SK-N-SH (cell line): Measurements from ENCODE around the gene PIN1. TPM values are rescaled to one million over a fixed set of nuclear protein-coding genes. Genes with fewer than 3 reads are reported as not detected.

Experiments used
- CTCF ChIA-PET: fragments of 300-600, 350-600 bp; formaldehyde crosslinking; extraction: SDS; loops from one replicate; lab custom pipeline; 2021; lab: Yijun Ruan, JAX
- POLR2A ChIA-PET: fragments of 350-600 bp; sonication (Branson Sonifier 250); formaldehyde crosslinking; extraction: SDS; loops from one replicate; lab custom pipeline; 2020; ENCODE audit warnings: antibody characterized with exemption, inconsistent platforms; lab: Yijun Ruan, JAX
- DNase-seq: peaks from one replicate; pipeline ENCODE4 v3.0.0; 2012
- H2AFZ ChIP-seq: fragments of 200-600 bp; sonication (generic); 2 replicates; pipeline ENCODE4 v1.8.1; 2016; ENCODE audit warnings: antibody characterized with exemption, mild to moderate bottlenecking, low read depth
- H3F3A ChIP-seq: fragments of 200-600 bp; sonication (generic); replicated peaks from 2 replicates; pipeline ENCODE3; 2016; ENCODE audit warnings: antibody characterized with exemption, mild to moderate bottlenecking; ENCODE audit not compliant: insufficient read depth
- H3K27ac ChIP-seq, 2 experiments: fragments of 200-500 bp in 1 of 2; fragments of 200-600 bp in 1 of 2; sonication (Bioruptor generic) in 1 of 2; sonication (generic), shearing (Covaris generic) in 1 of 2; 2 replicates each; pipeline versions ENCODE4 v1.5.1 to v1.6.1; 2014 to 2016; ENCODE audit warnings: low read depth in 2 of 2, inconsistent platforms in 1 of 2, low read length in 1 of 2, mild to moderate bottlenecking in 1 of 2, mixed read lengths in 1 of 2
- H3K27me3 ChIP-seq: fragments of 200-600 bp; sonication (generic), shearing (Covaris generic); 2 replicates; pipeline ENCODE4 v1.6.1; 2016; ENCODE audit warnings: mixed run types; ENCODE audit not compliant: insufficient read depth
- H3K36me3 ChIP-seq, 2 experiments: fragments of 200-500 bp in 1 of 2; fragments of 200-600 bp in 1 of 2; sonication (Bioruptor generic) in 1 of 2; sonication (generic) in 1 of 2; replicated peaks in 1 of 2; 2 replicates each; pipeline versions ENCODE3 to v1.5.1; 2014 to 2016; ENCODE audit warnings: low read length in 1 of 2, mild to moderate bottlenecking in 1 of 2; ENCODE audit not compliant: insufficient read depth in 2 of 2, control insufficient read depth in 1 of 2
- H3K4me1 ChIP-seq, 2 experiments: fragments of 200-500 bp in 1 of 2; fragments of 200-600 bp in 1 of 2; sonication (Bioruptor generic) in 1 of 2; sonication (generic), shearing (Covaris generic) in 1 of 2; 2 replicates each; pipeline versions ENCODE4 v1.5.1 to v1.6.1; 2014 to 2016; ENCODE audit warnings: low read depth in 1 of 2, low read length in 1 of 2, mixed run types in 1 of 2; ENCODE audit not compliant: insufficient read depth in 2 of 2, control insufficient read depth in 1 of 2
- H3K4me2 ChIP-seq: fragments of 200-600 bp; sonication (generic), shearing (Covaris generic); 2 replicates; pipeline ENCODE4 v1.6.1; 2017; ENCODE audit warnings: mixed run types
- H3K4me3 ChIP-seq, 2 experiments: fragments of 200-500 bp in 1 of 2; fragments of 200-600 bp in 1 of 2; sonication (Bioruptor generic) in 1 of 2; sonication (generic), shearing (Covaris generic) in 1 of 2; 2 replicates each; pipeline versions ENCODE4 v1.5.1 to v1.8.1; 2014 to 2016; ENCODE audit warnings: low read depth in 2 of 2, inconsistent platforms in 1 of 2, low read length in 1 of 2, mild to moderate bottlenecking in 1 of 2, mixed read lengths in 1 of 2, moderate library complexity in 1 of 2
- H3K79me2 ChIP-seq: fragments of 200-600 bp; sonication (generic); 2 replicates; pipeline ENCODE4 v1.8.1; 2017; ENCODE audit warnings: mild to moderate bottlenecking; ENCODE audit not compliant: insufficient read depth
- H3K9ac ChIP-seq: fragments of 200-600 bp; sonication (generic); 2 replicates; pipeline ENCODE4 v1.6.1; 2017; ENCODE audit warnings: mixed run types
- H3K9me2 ChIP-seq: fragments of 200-600 bp; sonication (generic); 2 replicates; pipeline ENCODE4 v1.6.1; 2017; ENCODE audit warnings: mixed run types
- H3K9me3 ChIP-seq: fragments of 200-600 bp; sonication (generic); 2 replicates; pipeline ENCODE4 v1.6.1; 2017; ENCODE audit warnings: mixed run types, mild to moderate bottlenecking, moderate library complexity
- H4K20me1 ChIP-seq: fragments of 200-600 bp; sonication (generic); 2 replicates; pipeline ENCODE4 v1.6.1; 2017; ENCODE audit warnings: mild to moderate bottlenecking, mixed run types; ENCODE audit not compliant: insufficient read depth
- CHD2 ChIP-seq: fragments of 150-350 bp; IDR thresholded peaks from 2 replicates; pipeline ENCODE4 v1.6.1; 2018; ENCODE audit warnings: low read length; ENCODE audit not compliant: partially characterized antibody
- ELF1 ChIP-seq: IDR thresholded peaks from 2 replicates; pipeline ENCODE4 v1.4.0; 2012
- EP300 ChIP-seq, 2 experiments: IDR thresholded peaks; 2 replicates each; pipeline versions ENCODE4 v1.4.0 to v1.6.1; 2012; ENCODE audit warnings: borderline replicate concordance in 1 of 2, low read depth in 1 of 2, low read length in 1 of 2
- FOSL2 ChIP-seq: IDR thresholded peaks from 2 replicates; pipeline ENCODE4 v1.4.0; 2012; ENCODE audit warnings: low read depth, mild to moderate bottlenecking, moderate library complexity, borderline replicate concordance
- FOXJ3 ChIP-seq: sonication (generic); formaldehyde crosslinking; IDR thresholded peaks from 2 replicates; pipeline ENCODE4 v1.5.1; 2020; ENCODE audit warnings: mild to moderate bottlenecking, missing genetic modification reagents
- FOXM1 ChIP-seq: IDR thresholded peaks from 2 replicates; pipeline ENCODE4 v1.4.0; 2012; ENCODE audit warnings: low read depth, mild to moderate bottlenecking
- MXI1 ChIP-seq: IDR thresholded peaks from 2 replicates; pipeline ENCODE4 v1.6.1; 2012; ENCODE audit warnings: mild to moderate bottlenecking, low read depth, low read length, improper control_type of control experiment
- NFIC ChIP-seq: IDR thresholded peaks from 2 replicates; pipeline ENCODE4 v1.4.0; 2012; ENCODE audit warnings: borderline replicate concordance
- NRF1 ChIP-seq: IDR thresholded peaks from 2 replicates; pipeline ENCODE4 v1.6.1; 2012; ENCODE audit warnings: low read depth, mild to moderate bottlenecking, low read length
- RAD21 ChIP-seq: IDR thresholded peaks from 2 replicates; pipeline ENCODE4 v1.6.1; 2012; ENCODE audit warnings: mild to moderate bottlenecking, low read length
- RFX5 ChIP-seq: IDR thresholded peaks from 2 replicates; pipeline ENCODE4 v1.6.1; 2012; ENCODE audit warnings: mild to moderate bottlenecking, improper control_type of control experiment, low read length
- SIN3A ChIP-seq: IDR thresholded peaks from 2 replicates; pipeline ENCODE4 v1.6.1; 2012; ENCODE audit warnings: low read depth, mild to moderate bottlenecking, low read length, moderate library complexity, borderline replicate concordance
- SMC3 ChIP-seq: IDR thresholded peaks from 2 replicates; pipeline ENCODE4 v1.6.1; 2012; ENCODE audit warnings: low read depth, low read length, improper control_type of control experiment
- TCF12 ChIP-seq: IDR thresholded peaks from 2 replicates; pipeline ENCODE4 v1.4.0; 2012
- TEAD4 ChIP-seq: IDR thresholded peaks from 2 replicates; pipeline ENCODE4 v1.4.0; 2012; ENCODE audit warnings: mild to moderate bottlenecking, borderline replicate concordance; ENCODE audit not compliant: insufficient read depth
- YY1 ChIP-seq: IDR thresholded peaks from 2 replicates; pipeline ENCODE4 v1.4.0; 2012; ENCODE audit warnings: low read depth, mild to moderate bottlenecking
- WGBS: methylation state at CpG from one replicate; pipeline ENCODE4 v1.1.6; 2017; ENCODE audit warnings: low lambda C conversion rate; 5-methylcytosine and 5-hydroxymethylcytosine counted together
- polyA plus RNA-seq, 3 experiments: library from polyadenylated mRNA; depleted of rRNA; stranded (reverse); fragments of >200 nt; gene quantifications; 2 replicates each; pipeline ENCODE4 v1.2.3, GENCODE V29; 2012
- TF ChIP-seq, protein P1 (sequence below): IDR thresholded peaks from 2 replicates; pipeline ENCODE4 v1.4.0; 2012; ENCODE audit warnings: low read depth
- TF ChIP-seq, protein P2 (sequence below): fragments of 200-600 bp; sonication (generic); IDR thresholded peaks from 2 replicates; pipeline ENCODE4 v1.6.1; 2017; ENCODE audit warnings: antibody characterized with exemption, mild to moderate bottlenecking, moderate library complexity
- TF ChIP-seq, protein P3 (sequence below): fragments of 150-350 bp; IDR thresholded peaks from 2 replicates; pipeline ENCODE4 v1.6.1; 2017; ENCODE audit warnings: antibody characterized with exemption, low read length, low read depth, borderline replicate concordance
- TF ChIP-seq, protein P4 (sequence below): IDR thresholded peaks from 2 replicates; pipeline ENCODE4 v1.4.0; 2012; ENCODE audit warnings: low read depth, borderline replicate concordance

Gene PIN1
- polyA plus RNA-seq, 1 of the 3 experiments (the other 2 are of a cell fraction) = 148 TPM

DNA sequence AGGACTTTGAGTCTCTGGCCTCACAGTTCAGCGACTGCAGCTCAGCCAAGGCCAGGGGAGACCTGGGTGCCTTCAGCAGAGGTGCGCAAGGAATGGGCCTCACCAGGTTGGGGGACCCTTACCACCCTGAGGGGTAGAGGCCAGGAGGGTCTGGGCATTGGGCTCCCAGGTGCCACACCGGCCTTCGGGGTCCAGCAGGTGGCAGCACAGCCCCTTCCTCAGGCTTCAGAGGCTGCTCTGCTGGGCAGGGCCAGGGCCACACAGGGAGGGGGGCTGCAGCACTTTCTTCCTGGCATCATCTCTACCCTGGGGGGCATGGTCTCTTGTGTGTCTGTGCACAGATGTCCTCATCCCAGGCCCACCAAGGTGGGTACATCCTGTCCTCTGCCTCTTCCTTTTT lies 12.9 kb downstream of the PIN1 start:
- no peaks in the 10 kb centered on the region for H3K9me2 ChIP-seq
- H4K20me1 ChIP-seq = peaks cover 19% of the 10 kb centered on the region
- no peaks in the 10 kb centered on the region for H3K9me3 ChIP-seq
- no peak overlapping the region for H3K27ac ChIP-seq
- CTCF ChIA-PET = interaction anchor here (0.8 to 1.6 kb wide), 9 partner anchors 9 to 68 kb away, joined by 3 to 7 read pairs (median 4); partner anchors contain the start of gene PIN1
- H3K4me3 ChIP-seq = peak overlapping the region in 1 of 2 experiments; percentile 19; a peak in 1 of 4 replicates
- no peaks in the 10 kb centered on the region for H3F3A ChIP-seq
- H2AFZ ChIP-seq = no peak overlapping the region
- no peaks in the 10 kb centered on the region for H3K27me3 ChIP-seq
- peaks cover 4% of the 10 kb centered on the region; the same call in 1 of the 2 replicates for H3K79me2 ChIP-seq
- peak; percentile 81 for DNase-seq
- peaks cover 7 to 34% of the 10 kb centered on the region in 2 experiments for H3K36me3 ChIP-seq
- no peak overlapping the region for H3K4me2 ChIP-seq
- no peak overlapping the region for H3K9ac ChIP-seq
- H3K4me1 ChIP-seq = no peaks in the 10 kb centered on the region; a peak in 1 of 4 replicates
- WGBS = 67% methylated on average over 2 of the region's 4 CpGs
- TF ChIP-seq, protein P1, sequence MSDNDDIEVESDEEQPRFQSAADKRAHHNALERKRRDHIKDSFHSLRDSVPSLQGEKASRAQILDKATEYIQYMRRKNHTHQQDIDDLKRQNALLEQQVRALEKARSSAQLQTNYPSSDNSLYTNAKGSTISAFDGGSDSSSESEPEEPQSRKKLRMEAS = no peak
- TF ChIP-seq, protein P2, sequence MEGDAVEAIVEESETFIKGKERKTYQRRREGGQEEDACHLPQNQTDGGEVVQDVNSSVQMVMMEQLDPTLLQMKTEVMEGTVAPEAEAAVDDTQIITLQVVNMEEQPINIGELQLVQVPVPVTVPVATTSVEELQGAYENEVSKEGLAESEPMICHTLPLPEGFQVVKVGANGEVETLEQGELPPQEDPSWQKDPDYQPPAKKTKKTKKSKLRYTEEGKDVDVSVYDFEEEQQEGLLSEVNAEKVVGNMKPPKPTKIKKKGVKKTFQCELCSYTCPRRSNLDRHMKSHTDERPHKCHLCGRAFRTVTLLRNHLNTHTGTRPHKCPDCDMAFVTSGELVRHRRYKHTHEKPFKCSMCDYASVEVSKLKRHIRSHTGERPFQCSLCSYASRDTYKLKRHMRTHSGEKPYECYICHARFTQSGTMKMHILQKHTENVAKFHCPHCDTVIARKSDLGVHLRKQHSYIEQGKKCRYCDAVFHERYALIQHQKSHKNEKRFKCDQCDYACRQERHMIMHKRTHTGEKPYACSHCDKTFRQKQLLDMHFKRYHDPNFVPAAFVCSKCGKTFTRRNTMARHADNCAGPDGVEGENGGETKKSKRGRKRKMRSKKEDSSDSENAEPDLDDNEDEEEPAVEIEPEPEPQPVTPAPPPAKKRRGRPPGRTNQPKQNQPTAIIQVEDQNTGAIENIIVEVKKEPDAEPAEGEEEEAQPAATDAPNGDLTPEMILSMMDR = peak; percentile 52
- TF ChIP-seq NFIC = no peak
- peak; percentile 58 for TF ChIP-seq RAD21
- no peak for TF ChIP-seq NRF1
- TF ChIP-seq RFX5 = no peak
- no peak for TF ChIP-seq EP300 (IDR thresholded peaks at IDR 0.05; ENCODE audit: borderline replicate concordance in 1 of 2, low read depth in 1 of 2, low read length in 1 of 2)
- peak; percentile 36; the same call in 1 of the 2 replicates for TF ChIP-seq SMC3
- no peak for TF ChIP-seq YY1
- TF ChIP-seq FOXM1 = no peak
- no peak for TF ChIP-seq FOSL2
- POLR2A ChIA-PET = no interaction called here

DNA sequence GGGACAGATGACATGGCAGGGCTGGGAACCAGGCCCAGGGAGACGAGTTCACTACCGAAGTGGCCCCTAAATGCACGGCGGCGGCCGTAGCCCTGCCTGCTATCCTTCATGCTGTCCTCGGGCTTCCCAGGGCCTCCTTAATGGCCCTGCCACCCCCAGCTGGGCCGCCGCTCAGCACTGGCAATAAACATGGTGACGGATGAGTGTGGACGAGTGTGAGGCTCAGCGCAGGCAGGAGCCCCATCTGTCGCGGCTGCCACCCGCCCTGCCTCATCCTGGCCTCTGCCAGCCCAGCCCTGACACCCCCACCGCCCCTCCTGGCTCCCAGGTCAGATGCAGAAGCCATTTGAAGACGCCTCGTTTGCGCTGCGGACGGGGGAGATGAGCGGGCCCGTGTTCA lies 13.6 kb downstream of the PIN1 start:
- H3K27ac ChIP-seq = no peak overlapping the region
- no peaks in the 10 kb centered on the region; a peak in 1 of 4 replicates for H3K4me1 ChIP-seq
- H3K9me2 ChIP-seq = no peaks in the 10 kb centered on the region
- ChIA-PET POLR2A (no interaction called here), CTCF (interaction anchor here (1.1 to 1.6 kb wide), 3 partner anchors 10 to 129 kb away, joined by 3 to 4 read pairs (median 3); no protein-coding TSS in a partner anchor)
- no peaks in the 10 kb centered on the region for H3F3A ChIP-seq
- no peak overlapping the region for H3K4me2 ChIP-seq
- no peak for DNase-seq
- peaks cover under 1 to 28% of the 10 kb centered on the region in 2 experiments for H3K36me3 ChIP-seq
- H3K27me3 ChIP-seq = no peaks in the 10 kb centered on the region
- H3K79me2 ChIP-seq = peaks cover 4% of the 10 kb centered on the region; the same call in 1 of the 2 replicates
- H2AFZ ChIP-seq = no peak overlapping the region
- TF ChIP-seq, protein P3, sequence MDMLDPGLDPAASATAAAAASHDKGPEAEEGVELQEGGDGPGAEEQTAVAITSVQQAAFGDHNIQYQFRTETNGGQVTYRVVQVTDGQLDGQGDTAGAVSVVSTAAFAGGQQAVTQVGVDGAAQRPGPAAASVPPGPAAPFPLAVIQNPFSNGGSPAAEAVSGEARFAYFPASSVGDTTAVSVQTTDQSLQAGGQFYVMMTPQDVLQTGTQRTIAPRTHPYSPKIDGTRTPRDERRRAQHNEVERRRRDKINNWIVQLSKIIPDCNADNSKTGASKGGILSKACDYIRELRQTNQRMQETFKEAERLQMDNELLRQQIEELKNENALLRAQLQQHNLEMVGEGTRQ = no peak
- no peak for TF ChIP-seq TEAD4
- TF ChIP-seq ELF1 = no peak
- TF ChIP-seq SIN3A = no peak
- TF ChIP-seq, protein P4, sequence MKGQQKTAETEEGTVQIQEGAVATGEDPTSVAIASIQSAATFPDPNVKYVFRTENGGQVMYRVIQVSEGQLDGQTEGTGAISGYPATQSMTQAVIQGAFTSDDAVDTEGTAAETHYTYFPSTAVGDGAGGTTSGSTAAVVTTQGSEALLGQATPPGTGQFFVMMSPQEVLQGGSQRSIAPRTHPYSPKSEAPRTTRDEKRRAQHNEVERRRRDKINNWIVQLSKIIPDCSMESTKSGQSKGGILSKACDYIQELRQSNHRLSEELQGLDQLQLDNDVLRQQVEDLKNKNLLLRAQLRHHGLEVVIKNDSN = no peak
- TF ChIP-seq CHD2 = no peak
- no peak for TF ChIP-seq FOXJ3 (CRISPR knock-in tag)
- TF ChIP-seq TCF12 = no peak
- no peak for TF ChIP-seq MXI1
- TF ChIP-seq YY1 = no peak
- TF ChIP-seq, protein P2 = no peak
- TF ChIP-seq, protein P1 = no peak
- H3K9me3 ChIP-seq = no peaks in the 10 kb centered on the region
- H3K4me3 ChIP-seq = no peak overlapping the region
- peaks cover 19% of the 10 kb centered on the region for H4K20me1 ChIP-seq
- WGBS = 94% methylated on average over 9 of the region's 23 CpGs
- no peak overlapping the region for H3K9ac ChIP-seq
